HPDE6-E6E7 (cell line): ENCODE data around the gene ASCL2.

Source experiments
- DNase-seq: peaks from one replicate; pipeline ENCODE4 v3.0.0; 2011; ENCODE audit warnings: missing footprints; ENCODE audit errors: extremely low spot score

ASCL2 gene

DNA sequence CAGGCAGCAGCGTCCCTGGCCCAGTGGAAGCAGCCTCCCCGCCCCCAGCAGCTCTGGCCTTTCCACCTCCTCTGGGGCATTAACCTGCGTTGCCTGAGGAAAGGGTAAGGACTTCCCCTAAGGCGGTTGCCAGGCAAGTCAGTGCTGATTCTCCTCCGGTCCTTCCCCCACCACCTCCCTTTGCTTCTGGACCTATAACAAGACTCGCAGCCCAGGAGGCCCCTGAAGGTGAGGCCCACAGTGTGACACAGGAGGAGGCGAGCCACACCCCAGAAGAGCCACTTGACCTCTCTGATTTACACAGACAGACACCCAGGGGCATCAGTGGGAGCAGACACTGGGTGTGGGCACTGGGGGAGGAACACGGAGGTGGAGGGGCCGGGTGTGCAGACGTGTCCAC is 35.4 kb downstream of the ASCL2 start:
- DNase-seq = no peak

DNA sequence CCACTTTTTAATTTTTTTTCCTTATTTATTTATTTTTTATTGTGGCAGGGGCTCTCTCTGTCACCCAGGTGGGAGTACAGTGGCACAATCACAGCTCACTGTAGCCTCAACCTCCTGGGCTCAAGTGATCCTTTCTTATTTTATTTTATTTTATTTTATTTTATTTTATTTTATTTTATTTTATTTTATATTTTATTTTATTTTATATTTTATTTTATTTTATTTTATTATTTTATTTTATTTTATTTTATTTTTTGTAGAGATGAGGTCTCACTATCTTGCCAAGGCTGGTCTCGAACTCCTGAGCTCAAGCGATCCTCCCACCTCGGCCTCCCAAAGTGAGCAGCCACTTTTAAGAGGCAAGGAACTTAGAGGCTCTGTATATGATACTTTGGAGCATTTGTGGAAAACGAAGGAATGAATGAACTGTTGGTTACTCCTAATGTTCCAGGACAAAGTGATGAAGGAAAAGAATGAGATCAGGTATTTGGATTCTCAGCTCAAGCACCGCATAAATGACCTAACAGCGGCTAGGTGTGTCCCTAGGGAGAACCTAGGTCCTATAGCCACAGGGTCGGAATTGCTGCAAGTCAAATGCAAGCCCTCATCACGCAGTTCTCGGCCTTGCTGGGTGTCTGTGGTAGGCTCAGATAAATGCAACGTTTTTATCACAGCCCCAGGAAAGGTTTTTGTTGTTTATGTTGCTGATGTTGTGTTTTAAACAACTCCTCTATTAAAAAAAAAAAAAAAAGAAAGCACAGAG is 36.5 kb downstream of the ASCL2 start:
- DNase-seq = no peak

DNA sequence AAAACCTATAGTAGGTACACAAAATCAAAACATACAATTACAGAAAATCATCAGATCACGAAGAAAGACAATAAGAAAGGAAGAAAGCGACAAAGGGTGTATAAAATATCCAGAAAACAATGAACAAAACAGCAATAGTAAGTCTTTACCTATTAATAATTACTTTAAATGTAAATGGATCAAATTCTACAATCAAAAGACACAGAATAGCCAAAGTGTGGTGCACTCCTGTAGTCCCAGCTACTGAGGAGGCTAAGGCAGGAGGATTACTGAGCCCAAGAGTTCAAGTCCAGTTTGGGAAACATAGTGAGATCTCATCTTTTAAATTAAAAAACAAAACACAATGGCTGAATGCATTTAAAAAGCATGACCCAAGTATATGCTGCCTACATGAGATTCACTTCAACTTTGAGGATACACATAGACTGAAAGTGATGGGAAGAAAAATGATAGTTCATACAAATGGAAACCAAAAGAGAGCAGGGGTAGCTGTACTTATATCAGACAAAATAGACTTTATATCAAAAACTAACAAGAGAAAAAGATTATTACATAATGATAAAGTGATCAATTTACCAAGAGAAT is 40.6 kb downstream of the ASCL2 start:
- no peak for DNase-seq

DNA sequence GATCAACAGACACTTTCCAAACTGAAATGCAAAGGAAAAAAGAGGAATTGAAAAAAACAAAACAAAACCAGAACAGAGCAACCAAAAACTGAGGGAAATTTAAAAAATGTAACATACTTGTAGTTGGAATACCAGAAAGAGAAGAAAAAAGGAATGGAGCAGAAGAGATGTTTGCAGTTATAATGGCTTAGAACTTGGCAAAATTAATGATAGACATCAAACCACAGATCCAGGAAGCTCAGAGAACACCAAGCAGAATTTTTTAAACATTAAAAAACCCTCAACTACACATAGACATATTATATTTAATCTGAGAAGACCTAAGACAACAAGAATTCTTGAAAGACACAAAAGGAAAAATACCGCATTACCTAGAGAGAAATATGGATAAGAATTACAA is 46.1 kb downstream of the ASCL2 start:
- DNase-seq = no peak

DNA sequence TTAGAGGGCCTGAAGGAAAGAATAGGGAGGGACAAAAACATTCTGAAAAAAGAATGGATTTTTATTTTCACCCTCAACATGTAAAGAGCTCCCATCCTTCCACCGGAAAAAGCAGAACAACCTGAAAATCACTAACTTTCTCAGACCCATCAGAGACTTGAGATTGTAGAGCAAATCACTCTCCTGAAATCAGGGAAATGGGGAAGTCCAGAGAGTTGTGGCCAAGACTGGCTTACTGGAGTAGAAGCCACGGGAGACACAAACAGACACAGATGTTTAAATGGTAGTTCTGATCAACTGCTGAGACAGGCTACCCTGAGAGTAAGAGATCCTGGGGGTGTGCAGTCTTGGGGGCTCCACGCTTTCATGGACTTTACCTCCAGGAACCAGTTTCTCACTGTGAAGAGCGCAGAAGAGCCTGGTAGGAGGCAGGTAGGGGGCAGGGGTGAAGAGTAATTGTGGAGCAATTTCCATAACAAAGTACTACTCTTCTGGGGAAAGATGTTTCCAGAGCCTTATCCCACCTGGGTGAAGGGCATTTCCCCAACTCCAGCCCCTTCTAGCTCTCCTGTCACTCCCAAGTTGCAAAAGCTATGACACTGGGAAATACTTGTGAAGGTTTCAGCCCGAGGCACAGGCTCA is 47.1 kb downstream of the ASCL2 start:
- no peak for DNase-seq

DNA sequence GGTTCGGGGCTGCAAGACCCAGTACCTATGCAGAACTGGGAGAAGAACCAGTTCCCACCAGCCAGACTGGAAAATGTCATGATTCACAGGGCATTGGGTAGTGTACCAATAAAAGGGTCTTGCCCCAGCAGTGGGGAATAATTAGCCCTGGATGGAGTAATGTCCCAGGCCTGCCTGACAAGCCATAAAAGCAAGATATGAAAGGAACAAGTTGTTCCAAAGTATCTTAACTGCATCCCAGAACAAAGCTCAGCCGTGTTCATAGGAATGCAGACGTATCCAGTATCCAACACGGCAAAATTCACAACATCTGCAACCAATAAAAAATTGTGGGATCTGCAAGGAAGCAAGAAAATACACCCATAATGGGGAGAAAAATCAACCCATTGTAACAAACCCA is 47.9 kb downstream of the ASCL2 start:
- DNase-seq = no peak

DNA sequence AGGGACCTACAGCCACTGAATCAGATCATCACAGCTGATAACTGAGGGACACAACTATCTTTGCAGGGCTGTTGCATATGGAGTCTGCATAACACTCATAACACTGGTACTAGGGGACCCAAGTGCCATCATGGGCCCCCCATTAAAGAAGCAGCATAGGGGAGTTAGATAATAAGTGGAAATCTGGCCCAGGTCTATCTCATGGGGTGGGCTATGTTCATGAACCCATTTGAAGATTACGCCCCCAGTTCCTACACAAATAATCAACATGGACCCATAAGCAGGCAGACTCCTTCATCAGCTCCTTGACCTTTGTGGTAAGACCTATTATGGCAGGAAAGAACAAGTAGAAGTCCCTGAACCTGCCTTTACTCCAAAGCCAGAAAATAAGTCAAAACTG is 48.8 kb downstream of the ASCL2 start:
- DNase-seq = no peak

DNA sequence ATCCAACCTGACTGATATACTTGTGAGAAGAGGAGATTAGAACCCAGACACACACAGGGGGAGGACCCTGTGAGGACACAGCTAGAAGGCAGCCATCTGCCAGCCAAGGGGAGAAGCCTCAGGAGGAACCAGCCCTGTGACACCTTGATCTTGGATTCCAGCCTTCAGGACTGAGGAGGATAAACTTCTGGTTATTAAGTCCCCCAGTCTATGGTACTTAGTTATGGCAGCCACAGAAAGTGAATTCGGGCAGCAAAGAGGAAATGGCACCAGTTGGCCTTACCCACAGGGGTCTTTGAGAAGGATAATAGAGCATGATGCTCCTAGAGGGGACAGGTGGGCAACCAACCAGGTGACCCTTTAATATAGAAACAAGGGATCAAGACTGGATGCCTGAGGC is 49.4 kb downstream of the ASCL2 start:
- DNase-seq = no peak

DNA sequence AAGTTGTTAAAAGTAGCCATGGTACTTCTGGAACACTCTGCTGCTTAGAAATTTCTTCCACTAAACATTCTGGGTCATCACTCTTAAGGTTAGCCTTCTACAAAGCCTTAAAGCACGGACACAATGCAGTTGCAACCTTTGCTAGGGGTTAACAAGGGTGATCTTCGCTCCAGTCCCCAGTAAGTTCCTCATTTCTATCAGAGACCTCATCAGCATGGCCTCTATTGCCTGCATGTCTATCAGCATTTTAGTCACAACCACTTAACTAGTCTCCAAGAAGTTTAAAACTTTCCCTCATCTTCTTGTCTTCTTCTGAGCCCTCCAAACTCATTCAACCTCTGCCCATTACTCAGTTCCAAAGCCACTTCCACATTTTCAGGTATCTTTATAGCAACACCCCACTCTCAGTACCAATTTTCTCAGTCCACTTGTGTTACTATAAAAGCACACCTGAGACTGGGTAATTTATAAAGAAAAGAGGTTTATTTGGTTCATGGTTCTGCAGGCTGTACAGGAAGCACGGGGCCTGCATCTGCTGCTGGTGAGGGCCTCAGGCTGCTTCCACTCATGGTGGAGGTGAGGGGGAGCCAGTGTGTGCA is 50.1 kb downstream of the ASCL2 start:
- no peak for DNase-seq

DNA sequence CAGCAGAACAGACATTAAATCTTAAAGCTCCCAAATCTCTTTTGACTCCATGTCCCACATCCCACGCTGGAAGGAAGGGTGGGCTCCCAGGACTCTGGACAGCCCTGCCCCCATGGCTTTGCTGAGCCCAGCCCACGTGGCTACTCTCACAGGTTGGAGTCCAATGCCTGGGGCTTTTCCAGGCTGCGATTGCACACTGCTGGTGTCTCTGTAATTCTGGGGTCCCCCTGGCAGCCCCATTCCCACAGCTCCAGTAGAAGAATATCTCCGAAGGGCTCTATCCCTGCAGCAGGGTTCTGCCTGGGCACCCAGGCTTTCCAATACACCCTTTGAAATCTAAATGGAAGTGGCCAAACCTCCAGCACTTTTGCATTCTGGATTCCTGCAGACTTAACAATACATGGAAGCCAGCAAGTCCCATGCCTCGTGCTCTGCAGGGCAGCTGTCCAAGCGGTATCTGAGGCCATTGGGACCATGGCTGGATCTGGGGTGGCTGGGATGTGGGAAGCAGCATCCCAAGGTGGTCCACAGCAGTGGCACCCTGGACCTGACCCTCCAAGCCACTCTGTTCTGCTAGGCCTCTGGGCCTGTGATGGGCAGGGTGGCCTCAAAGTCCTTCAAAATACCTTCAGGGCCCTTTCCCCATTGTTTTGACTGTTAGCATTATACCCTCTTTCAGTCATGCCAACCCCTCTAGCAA is 50.9 kb downstream of the ASCL2 start:
- DNase-seq = no peak
